T-helper 22 cell (primary cell): ENCODE results near the gene UBE2N.
"Not testable (repeated sequence)": the region's sequence is repeated elsewhere in the genome, so short reads cannot be mapped to it uniquely, and the experiment has no call there.

Experiments used
- DNase-seq: peaks from one replicate; pipeline ENCODE4 v3.0.0-alpha.2; 2020; ENCODE audit warnings: low read depth

Gene UBE2N

DNA sequence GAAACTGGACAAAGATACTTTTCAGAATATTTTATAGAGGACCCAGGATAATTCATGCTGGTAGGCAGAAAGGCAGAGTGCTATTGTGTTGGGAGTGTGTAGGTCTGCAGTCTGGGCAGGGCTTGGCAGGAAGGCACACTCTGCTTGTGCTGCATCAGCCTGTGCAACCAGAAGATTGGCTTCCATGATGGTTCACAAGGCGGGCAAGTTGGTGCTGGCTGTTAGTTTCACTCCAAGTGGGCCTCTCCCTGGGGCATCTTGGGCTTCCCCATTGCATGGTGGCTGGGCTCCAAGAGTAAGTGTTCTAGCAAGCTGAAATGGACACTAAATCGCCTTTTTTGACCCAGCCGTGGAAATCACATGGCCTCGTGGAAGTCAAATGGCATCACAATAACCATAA lies 1.8 kb upstream of the UBE2N start:
- no peak for DNase-seq

DNA sequence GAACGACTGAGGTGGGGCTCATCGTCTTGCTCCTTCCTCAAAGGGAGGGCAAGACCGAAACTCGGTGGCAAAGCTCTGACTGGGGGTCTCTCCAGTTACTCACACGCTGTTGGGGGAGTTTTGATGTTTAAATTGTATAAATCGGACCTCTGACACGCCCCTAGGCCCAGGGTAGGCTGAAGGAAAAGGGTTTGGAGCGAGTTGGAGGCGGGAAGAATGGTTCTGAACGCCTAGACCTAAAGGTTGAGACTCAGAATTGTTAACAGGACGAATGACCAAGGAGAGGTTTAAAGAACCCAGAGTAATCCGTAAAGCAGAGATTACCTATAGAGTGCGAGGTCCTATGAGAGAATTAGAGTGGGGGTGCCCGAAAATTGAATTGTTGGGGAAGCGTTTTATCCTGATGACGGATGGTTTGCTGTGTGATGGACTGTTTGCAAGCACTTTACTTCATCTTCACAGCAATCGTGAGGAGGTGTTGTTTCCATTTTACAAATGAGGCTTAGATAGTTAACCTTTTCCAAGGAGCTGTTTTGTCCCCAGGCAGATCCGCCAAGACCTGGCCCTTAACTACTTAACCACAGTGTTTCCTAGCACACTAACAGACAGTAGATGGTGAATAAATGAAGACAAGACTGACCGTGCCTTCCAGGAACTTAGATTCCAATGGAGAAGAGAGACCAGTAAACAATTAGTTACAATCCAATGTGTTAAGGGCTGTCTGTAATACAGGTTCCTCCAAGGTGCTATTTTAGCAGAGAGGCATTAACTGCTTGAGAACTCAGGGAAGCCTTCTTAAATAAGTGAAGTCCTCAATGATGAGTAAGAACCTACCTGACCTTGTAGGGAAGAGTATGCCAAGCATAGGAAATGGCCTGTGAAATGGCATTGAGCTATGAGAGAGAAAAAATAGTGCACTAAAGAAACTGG lies 929 bp upstream of the UBE2N start:
- no peak for DNase-seq

DNA sequence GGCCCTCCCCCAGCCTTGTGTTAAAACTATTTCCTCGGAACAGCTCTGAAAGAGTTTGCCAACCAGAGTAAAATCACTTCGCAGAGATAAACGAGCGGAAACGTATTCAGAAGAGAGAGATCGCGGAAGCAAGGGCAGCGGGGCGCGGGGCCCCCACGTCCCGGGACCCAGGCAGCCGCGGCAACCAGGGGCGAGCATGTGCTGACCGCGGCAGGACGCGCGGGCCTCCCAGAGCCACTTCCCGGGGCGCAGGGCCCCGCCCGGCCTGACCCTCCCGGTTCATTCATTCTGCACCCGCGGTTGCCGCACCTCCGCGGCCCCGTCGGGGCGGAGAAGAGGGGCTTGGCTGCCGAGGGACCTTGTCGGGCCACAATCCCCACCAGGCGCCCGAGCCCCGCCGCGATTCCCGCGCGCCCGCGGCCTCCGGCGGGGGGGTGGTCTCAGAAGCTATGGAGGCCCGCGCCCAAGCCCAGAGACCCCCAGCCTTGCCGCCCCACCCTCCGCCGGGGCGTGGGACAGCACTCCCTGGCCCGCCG lies 598 bp downstream of the UBE2N start:
- peak; percentile 20 for DNase-seq

DNA sequence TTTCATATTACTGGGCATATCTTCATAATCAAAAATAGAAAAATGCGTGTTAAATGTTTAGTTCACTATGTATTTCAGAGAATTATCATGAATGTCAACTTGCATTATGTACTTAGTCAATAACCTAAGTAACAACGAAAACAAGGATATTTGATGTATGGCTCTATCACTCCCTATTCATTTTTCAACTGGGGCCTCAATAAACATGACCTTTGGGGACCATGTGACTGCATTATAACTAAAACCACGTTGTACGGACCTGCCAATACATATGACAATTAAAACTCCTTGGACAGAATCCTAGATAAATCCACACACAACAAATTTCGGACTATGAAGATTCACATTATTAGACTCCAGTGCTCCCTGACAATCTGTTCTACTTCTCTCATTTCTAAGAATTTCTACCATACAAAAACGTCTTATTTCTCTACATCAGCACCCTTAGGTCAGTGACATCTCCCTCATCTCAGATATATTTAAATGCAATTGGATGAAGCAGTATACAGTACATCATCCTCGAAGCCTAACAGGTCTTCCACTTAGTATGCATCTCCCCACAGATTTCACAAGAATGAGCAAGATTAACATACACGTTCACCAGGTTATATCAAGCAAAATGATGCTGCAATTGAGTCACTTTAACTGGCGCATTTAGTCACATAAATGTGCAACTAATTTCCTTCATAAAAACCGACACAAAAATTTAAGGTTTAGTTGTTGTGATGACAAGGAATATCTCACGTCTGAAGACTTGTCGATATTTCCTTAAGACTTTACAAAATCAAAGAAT lies 1.5 kb downstream of the UBE2N start:
- no peak for DNase-seq

DNA sequence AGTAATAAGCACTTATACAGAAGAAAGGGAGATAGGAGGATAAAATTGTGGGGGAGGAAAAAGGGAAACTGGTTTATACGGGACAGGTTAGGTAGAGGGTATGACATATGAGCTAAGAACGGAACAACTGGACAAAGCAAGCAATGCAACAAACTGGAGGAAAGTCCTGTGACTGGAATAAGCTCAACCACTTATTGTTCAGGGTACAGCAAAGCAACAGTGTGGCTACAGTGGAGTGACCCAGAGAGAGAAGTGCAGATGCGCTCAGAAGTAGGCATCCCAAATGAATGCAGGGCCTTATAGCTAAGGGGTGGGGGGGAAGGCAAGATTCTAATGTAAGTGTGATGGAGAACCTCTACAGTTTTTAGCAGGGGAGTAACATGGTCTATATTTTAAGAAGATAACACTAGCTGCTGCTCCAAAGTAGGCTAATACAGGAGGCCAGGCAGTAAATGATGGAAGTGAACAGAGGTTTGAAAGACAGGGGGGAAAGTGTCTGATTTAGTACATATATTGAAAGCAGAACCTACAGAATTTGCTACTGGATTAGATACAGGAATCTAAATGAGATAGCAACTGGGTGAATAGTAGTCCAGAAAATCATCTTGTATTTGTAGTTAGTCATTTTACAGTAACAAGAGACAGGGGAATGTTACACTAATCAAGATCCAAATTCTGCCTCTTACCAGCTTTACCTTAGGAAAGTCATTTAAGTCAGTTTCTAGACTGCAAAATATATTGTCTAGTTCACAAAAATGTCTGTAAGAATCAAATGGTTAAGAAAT lies 3.3 kb downstream of the UBE2N start:
- no peak for DNase-seq

DNA sequence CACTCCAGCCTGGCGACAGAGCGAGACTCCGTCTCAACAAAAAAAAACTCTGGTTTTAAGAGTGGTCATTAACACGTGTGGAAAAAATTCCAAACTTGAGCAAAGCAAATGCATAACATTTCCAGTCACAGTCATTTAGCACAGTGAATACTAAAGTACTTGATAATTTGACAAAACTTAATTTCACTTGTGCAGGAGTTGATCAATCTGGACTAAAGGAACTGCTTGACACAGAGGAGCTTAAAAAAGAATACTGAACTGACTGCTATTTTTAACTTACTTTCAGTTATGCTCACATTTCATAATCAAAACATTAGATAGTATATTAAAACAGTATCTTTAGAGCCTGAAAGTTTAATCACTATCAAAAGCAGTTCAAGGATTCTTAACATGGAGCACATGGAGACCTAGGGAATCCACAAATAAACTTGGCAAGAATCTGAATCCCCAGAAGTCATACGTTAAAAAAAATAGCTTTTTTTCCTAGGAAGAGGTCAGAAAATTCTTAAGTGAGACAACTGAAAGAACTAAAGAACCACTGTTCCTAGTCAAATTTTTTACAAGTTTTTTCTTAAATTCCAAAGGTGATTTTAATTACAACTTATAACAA lies 7.4 kb downstream of the UBE2N start:
- no peak for DNase-seq

DNA sequence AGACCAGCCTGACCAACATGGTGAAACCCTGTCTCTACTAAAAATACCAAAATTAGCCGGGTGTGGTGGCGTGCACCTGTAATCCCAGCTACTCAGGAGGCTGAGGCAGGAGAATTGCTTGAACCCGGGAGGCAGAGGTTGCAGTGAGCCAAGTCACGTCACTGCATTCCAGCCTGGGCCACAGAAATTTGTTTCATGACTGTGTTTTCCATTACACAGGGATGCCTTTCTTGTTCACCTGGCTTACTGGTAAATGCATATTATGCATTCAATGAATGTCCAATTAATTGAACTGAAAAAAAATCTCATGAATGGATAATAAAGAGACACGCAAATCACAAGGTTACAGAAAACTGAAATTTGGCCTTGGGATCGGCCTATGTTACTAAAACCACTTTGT lies 9.7 kb downstream of the UBE2N start:
- DNase-seq = not testable (repeated sequence)

DNA sequence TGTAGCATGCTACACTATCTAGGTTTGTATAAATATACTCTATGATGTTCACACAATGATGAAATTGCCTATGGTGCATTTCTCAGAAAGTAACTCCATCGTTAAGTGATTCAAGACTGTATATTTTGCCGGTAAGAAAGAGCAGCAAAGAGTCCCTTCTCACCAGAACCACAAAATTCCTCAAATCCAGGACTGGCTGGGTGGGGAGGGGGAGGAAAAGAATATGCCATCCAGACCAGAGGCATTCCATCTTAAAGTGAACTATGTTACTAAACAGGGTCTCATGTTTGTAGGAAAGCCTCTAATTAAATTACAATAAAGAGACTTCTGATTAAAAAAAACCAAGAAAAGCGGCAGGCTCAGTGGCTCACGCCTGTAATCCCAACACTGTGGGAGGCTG lies 11.5 kb downstream of the UBE2N start:
- no peak for DNase-seq

DNA sequence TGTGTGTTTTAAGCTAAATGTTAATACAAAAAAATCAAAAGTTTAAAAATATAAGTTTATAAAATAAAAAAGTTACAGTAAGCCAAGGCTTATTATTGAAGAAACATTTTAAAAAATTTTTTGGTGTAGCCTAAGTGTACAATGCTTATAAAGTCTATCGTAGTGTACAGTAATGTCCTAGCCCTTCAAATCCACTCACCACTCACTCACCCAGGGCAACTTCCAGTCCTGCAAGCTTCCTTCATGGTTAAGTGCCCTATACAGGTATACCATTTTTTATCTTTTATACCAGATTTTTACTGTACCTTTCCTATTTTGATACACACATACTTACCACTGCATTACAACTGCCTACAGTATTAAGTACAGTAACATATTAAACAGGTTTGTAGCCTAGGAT lies 11.9 kb downstream of the UBE2N start:
- DNase-seq = no peak

DNA sequence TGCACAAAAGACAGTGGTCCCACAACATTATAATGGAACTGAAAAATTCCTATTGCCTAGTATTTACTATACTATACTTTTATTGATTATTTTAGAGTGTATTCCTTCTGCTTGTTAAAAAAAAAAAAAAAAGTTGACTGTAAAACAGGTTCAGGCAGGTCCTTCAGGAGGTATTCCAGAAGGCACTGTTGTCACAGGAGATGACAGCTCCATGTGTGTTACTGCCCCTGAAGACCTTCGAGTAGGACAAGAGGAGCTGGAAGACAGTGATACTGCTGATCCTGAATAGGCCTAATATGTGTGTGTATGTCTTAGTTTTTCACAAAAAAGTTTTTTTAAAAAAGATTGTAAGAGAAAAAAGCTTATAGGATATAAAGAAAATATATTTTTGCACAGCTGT lies 12.3 kb downstream of the UBE2N start:
- DNase-seq = no peak

DNA sequence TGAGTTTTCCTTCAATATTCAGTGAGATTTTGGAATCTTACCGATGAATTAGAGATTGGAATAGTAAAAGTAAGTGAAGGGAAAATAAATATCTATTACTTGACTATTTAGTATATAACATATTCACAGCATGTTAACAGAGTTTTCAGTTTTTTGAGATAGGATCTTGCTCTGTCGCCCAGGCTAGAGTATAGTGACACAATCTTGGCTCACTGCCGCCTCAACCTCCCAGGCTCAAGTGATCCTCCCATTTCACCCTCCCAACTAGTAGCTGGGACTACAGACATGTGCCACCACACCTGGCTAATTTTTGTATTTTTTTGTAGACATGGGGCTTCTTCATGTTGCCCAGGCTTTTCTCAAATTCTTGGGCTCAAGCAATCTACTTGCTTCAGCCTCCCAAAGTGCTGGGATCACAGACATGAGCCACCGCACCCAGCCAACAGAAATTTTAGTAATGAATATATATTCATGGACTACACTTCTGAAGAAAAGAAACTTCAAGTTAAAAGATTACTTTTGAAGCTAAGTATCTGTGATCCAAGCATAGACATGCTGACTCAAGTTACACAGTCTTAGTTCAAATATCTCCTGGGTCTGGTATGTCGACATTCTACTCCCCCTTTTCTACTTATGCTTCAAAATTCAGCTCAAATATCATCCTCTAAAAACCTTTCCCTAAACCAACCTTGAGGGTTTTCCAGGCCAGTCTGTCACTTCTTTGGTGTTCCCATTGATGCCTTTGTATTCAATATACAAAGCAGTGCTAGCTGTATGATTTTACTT lies 13.8 kb downstream of the UBE2N start:
- no peak for DNase-seq

DNA sequence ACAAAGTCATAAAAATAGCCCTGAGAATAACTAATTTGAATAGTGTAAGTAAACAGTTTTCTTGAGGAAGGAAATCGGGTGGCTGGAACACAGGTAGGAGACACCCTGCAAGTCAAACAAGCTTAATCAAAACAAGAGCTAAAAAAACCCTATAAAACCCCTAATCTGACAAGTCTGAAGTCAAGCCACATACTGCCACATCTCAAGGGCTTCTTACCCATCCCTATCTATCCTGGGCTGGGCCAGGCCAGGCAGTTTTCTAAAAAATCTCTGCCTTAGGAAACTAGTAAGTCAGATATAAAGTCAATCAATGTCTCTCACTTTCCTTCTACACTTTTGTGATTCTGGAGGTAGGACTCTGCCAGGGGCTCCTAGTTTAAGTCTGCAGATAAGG lies 15.3 kb downstream of the UBE2N start:
- DNase-seq = no peak

DNA sequence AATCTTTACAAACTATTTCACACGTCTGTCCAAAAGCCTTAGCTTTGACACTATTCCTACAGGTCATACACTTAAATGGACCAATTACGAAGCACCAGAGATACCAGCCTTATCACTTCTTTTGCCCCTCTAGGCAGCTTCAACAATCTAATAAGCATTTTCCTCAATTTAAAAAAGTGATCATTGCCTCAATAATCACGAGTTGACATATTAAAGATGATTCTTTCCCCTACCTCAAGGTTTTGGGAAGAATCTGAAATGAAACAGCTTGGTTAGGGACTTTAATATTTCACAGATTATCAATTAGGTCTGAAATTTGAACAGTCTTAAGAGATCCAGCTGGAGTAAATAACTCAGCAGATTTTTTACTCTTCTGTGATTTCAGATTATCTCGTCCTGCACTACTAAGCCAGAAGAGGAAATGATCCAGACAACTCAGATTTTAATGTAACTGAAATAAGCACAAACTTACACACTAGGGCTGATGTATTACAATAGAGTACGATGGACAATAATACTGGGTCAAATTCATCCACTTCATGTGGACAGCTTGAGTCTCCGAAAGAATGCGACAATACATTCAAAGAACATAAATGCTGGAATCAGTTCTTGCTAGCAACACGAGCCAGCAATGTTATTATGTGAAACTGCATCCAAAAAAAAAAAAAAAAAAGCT lies 15.9 kb downstream of the UBE2N start:
- DNase-seq = no peak

DNA sequence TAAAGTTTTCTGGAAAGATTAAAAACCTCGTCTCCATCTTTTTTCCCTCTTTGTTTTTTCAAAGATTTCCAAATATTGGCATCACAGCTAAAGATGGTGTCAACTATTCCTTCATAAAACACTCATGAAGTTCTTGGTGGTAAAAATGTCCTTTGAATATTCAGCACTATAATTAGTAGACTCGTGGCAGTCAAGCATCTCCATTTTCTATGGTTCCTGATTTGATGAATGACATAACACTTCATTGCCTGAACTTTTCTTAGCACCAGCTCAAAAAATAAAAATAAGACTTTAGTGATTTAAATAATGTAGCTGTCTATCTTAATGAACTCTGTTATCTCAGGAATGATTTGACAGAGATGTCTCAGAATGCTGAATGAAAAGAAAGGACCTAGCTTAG lies 19.7 kb downstream of the UBE2N start:
- DNase-seq = no peak

DNA sequence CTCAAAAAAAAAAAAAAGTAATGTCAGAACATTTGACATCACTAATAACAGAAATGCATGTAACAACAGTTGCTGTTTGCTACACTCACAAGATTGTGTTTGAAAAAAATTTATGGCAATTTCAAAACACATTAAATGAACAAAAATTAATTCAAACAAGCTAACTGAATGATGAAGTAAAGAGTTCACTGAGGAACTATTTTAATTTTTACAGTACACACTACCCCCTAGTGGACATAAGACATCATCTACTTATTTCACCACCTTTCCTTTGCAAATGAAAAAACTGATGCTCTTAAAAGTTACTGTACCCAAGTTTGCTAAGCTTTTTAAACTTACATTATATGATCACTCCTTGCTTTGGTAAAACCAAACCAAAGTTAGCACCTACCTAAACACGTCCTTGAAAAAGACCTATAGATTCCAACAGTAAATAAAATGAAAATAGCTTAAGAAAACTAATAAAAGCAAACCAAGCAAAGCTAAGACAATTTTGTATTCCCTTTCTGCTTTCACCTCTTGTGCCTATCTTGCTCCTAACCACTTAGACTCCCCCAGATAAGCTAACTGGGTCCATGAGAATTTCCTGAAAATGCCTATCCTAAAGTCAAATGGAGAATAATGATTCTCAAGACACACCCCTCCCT lies 22.2 kb downstream of the UBE2N start:
- no peak for DNase-seq

DNA sequence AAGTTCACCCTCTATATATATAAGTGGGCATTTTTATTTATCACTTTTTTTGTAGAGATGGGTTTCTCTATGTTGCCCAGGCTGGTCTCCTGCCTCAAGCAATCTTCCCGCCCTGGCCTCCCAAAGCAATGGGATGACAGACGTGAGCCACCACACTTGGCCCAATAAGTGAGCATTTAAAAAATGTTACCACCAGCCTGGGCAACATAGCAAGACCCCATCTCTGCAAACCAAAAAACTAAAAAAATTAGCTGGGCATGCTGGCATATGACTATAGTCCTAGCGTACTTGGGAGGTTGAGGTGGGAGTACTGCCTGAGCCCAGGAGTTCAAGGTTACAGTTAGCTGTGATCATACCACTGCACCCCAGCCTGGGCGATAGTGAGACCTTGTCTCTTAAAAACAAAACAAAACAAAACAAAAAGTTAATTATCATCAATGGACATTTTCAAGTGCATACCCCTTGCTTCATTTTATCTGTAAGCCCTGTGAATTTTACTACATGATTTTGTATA lies 23.7 kb downstream of the UBE2N start:
- no peak for DNase-seq

DNA sequence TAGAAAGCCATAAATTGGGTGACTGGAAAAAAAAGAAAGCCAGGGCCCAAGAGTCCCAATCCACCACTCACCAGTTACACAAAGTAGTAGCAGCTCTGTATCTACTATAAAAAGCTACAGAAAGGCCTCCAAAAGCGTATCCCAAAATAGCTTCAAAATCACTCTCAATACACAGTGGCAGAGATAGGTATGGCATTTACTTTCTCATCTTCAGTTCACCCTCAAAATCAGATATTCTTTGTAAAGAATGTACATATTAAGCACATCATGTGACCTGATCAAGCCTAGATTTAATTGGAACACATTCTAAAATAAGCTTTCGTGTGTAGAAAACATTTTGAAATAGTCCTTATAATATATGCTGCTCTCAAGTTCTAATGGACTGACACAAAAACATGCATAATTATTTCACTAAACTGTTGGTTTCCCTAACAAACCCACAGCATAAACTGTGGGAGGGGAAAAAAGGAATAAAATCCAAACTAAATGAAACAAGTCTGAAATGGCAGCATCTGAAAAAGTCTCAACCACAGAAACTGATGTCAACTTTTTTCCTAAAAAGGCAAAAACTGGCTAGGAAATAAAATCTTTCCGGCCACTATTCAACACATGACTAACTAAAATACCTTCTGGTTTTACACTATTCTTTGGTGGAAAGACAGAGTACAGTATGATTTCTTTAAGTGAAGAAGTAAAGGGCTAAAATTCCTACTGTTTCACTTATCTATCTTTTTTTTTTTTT lies 25.9 kb downstream of the UBE2N start:
- no peak for DNase-seq

DNA sequence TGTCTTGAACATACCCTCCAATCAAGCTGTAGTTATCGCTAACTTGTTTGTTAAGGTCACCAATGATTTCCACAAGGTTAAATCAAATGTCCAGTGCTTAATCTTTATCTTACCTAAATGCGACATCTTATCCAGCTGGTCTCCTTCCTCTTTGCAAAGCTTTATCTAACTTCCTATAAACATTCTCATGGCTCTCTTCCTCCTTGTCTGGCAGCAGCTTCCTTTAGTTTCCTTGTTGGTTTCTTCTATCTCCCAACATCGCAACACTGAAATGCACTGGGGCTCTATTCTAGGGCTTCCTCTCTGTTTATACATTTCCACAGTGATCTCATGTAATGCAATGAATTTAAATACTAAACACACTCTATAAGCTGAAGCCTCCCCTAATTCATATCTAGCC lies 28.7 kb downstream of the UBE2N start:
- DNase-seq = no peak

DNA sequence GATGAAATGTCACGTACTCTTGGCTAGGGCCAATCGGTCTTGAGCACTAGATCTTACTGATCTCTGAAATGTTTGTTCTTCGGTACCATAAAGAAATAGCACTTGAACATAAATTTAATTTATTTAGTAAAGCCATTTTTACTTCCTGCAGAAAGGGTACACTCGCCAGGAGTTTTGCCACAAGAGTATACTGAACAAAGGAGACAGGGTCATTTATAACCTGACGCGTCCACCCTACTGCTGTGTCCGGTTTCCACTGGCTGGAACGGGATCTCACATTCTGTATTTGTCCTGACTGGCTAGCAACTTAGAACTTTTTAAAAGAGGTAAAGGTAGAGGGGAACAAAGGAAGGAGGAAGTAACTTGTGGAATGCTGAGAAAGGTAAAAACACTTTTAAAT lies 29.4 kb downstream of the UBE2N start:
- not testable (repeated sequence) for DNase-seq
